ENCODE measurements around the gene AHCYL2. TPM values are rescaled to one million over a fixed set of nuclear protein-coding genes. Genes with fewer than 3 reads are reported as not detected.

The AHCYL2 gene
- total and polyA plus RNA-seq, 2 of the 8 experiments (the other 6 are each of a cell fraction or from before 2014, with no cell fraction given), result 20.7 to 25.4 TPM

DNA sequence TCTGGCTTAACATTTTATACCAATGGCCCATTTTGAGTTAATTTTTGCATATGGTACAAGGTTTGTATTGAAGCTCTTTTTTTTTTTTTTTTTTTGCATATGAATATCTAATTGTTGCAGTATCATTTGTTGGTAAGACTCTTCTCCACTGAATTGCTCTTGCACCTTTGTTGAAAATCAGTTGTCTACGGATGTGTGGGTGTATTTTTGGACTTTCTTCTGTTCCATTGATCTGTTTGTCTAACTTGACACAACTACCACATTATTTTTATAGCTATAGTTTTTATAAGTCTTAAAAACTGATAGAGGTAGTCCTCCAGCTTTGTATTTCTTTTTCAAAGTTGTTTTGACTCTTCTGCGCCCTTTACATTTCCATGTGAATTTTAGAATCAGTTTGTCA lies 53.9 kb downstream of the AHCYL2 start:
- no peak for TF ChIP-seq TEAD4 (IDR thresholded peaks at IDR 0.05; ENCODE audit: low read depth, low read length)
- TF ChIP-seq ASH2L (IDR thresholded peaks at IDR 0.05; ENCODE audit: low read length), result no peak
- TF ChIP-seq EGR1 (IDR thresholded peaks at IDR 0.05; ENCODE audit: borderline replicate concordance, low read depth, low read length), result no peak
- no peak for TF ChIP-seq MAFK (IDR thresholded peaks at IDR 0.05; ENCODE audit: low read depth, low read length)
- no peak for TF ChIP-seq GABPA (IDR thresholded peaks at IDR 0.05; ENCODE audit: borderline replicate concordance, insufficient read depth, low read length)
- no peak for TF ChIP-seq BRCA1 (IDR thresholded peaks at IDR 0.05; ENCODE audit: low read depth, low read length)
- no peak for TF ChIP-seq BCL11A (IDR thresholded peaks at IDR 0.05; ENCODE audit: low read depth in 2 of 2, low read length in 2 of 2)
- no peak for TF ChIP-seq EZH2 (IDR thresholded peaks at IDR 0.05; ENCODE audit: low read depth, low read length, severe bottlenecking)
- no peak for TF ChIP-seq BACH1 (IDR thresholded peaks at IDR 0.05; ENCODE audit: low read length)
- no peak for TF ChIP-seq GTF2F1 (IDR thresholded peaks at IDR 0.05; ENCODE audit: borderline replicate concordance, low read depth, low read length)
- no peak for TF ChIP-seq SRF (IDR thresholded peaks at IDR 0.05; ENCODE audit: low read depth, low read length)
- Histone ChIP-seq H2BK20ac (ENCODE audit: low read length) (no peak overlapping the region), H3K9ac (replicated peaks in 1 of 4; ENCODE audit: extremely low read depth in 1 of 4, low read depth in 3 of 4, low read length in 3 of 4) (no peak overlapping the region), H3K4me1 (replicated peaks in 1 of 4; ENCODE audit: control insufficient read depth in 3 of 4, insufficient read depth in 4 of 4, low read length in 3 of 4) (peaks cover 0 to 6% (median 4%) of the 10 kb centered on the region in 4 experiments; a peak in 4 of 7 replicates), H3K79me1 (ENCODE audit: low read depth, low read length) (no peaks in the 10 kb centered on the region), H3K27me3 (replicated peaks in 1 of 4; ENCODE audit: control insufficient read depth in 3 of 4, extremely low read depth in 1 of 4, insufficient read depth in 3 of 4, low read length in 3 of 4) (no peaks in the 10 kb centered on the region), H4K20me1 (replicated peaks in 1 of 2; ENCODE audit: control insufficient read depth in 1 of 2, insufficient read depth in 2 of 2, low read length in 2 of 2) (no peaks in the 10 kb centered on the region), H2BK15ac (ENCODE audit: low read length) (no peak overlapping the region), H3K18ac (ENCODE audit: extremely low read depth, low read length) (no peak overlapping the region), H2BK120ac (replicated peaks; ENCODE audit: low read depth, low read length) (no peak overlapping the region), H2AK5ac (ENCODE audit: low read depth, low read length) (no peak overlapping the region), H3K56ac (replicated peaks; ENCODE audit: insufficient read length, low read depth, low read length) (no peak overlapping the region), H2BK5ac (ENCODE audit: low read depth, low read length) (no peak overlapping the region), H2AFZ (ENCODE audit: low read length) (no peak overlapping the region), H3K4me3 (ENCODE audit: extremely low read depth in 1 of 4, insufficient read depth in 2 of 4, low read depth in 3 of 4, low read length in 4 of 4) (no peak overlapping the region), H3K23me2 (ENCODE audit: low read depth, low read length) (no peaks in the 10 kb centered on the region), H4K5ac (ENCODE audit: insufficient read length, low read depth, low read length) (no peak overlapping the region), H3K4me2 (ENCODE audit: insufficient read depth in 1 of 2, low read depth in 2 of 2, low read length in 2 of 2) (no peak overlapping the region), H3K23ac (ENCODE audit: insufficient read length) (no peak overlapping the region), H2BK12ac (ENCODE audit: low read depth, low read length) (no peak overlapping the region), H3K79me2 (ENCODE audit: control insufficient read depth in 1 of 2, insufficient read depth in 2 of 2, low read length in 2 of 2) (no peaks in the 10 kb centered on the region), H3K4ac (replicated peaks; ENCODE audit: insufficient read length, low read depth, low read length) (no peak overlapping the region), H3K27ac (ENCODE audit: low read depth, low read length) (no peak overlapping the region), H3K36me3 (ENCODE audit: control insufficient read depth in 2 of 4, insufficient read depth in 4 of 4, low read length in 3 of 4) (peaks cover 0 to 9% (median 0%) of the 10 kb centered on the region in 4 experiments; a peak in 2 of 8 replicates), H3K14ac (ENCODE audit: insufficient read length) (no peak overlapping the region), H4K8ac (ENCODE audit: extremely low read depth, insufficient read depth, low read length) (no peak overlapping the region), H4K91ac (replicated peaks; ENCODE audit: insufficient read length, low read length) (no peak overlapping the region), H3K9me3 (ENCODE audit: insufficient read depth in 2 of 2, low read depth in 1 of 2, low read length in 1 of 2) (no peaks in the 10 kb centered on the region)
- FAIRE-seq (no peak), DNase-seq (ENCODE audit: low read depth in 1 of 2, low spot score in 2 of 2) (no peak)
- 89% methylated on average over 2 of the region's 2 CpGs; no CpG with 5 or more reads in 1 of the 2 experiments for WGBS, 2 experiments (ENCODE audit: extremely low coverage in 1 of 2, insufficient coverage in 1 of 2, insufficient read length in 1 of 2, insufficient replicate concordance in 2 of 2, low coverage in 1 of 2, low lambda C conversion rate in 2 of 2, missing lambda C conversion rate in 1 of 2)
- ChIA-PET CTCF (ENCODE audit: partially characterized antibody) (interaction anchor here (0.6 to 1.5 kb wide), 4 partner anchors 10 to 89 kb away, joined by 3 to 7 read pairs (median 4); no protein-coding TSS in a partner anchor), POLR2A (ENCODE audit: partially characterized antibody) (no interaction called here)
